Suprapubic skin (tissue), 4 donors: ENCODE measurements around the gene GSPT1.

Source experiments
- CTCF ChIP-seq, 2 donors: fragments of 200-600 bp in 1 of 2; fragments of 450-650 bp in 1 of 2; sonication (generic) in 1 of 2; IDR thresholded peaks; one replicate each; pipeline ENCODE4 v1.5.1; 2016 to 2019; ENCODE audit warnings: antibody characterized with exemption in 2 of 2, mild to moderate bottlenecking in 1 of 2, moderate library complexity in 1 of 2
- POLR2A ChIP-seq, 2 donors: fragments of 450-650 bp; IDR thresholded peaks; one replicate each; pipeline ENCODE4 v1.6.1; 2017; ENCODE audit warnings: antibody characterized with exemption in 2 of 2, mild to moderate bottlenecking in 2 of 2, moderate library complexity in 2 of 2
- POLR2AphosphoS5 ChIP-seq, 3 donors: sonication (generic); formaldehyde crosslinking; IDR thresholded peaks; one replicate each; pipeline ENCODE4 v1.6.1; 2017; ENCODE audit warnings: antibody characterized with exemption in 3 of 3

GRCh38 chr16:11851294-11852091 is 64.3 kb downstream of the GSPT1 start, which contains the start of gene RSL1D1:
- TF ChIP-seq CTCF (IDR thresholded peaks at IDR 0.05) (no peak), POLR2A (IDR thresholded peaks at IDR 0.05) (peak in 1 of 2 donors; percentile 78), POLR2AphosphoS5 (IDR thresholded peaks at IDR 0.05) (peak in 2 of 3 donors; percentile 73 to 81)
